ENCODE measurements around the gene MED22.
"Not testable (repeated sequence)": the region's sequence is repeated elsewhere in the genome, so short reads cannot be mapped to it uniquely, and the experiment has no call there.

Gene MED22

GRCh38 chr9:133333566-133333965 lies 14.4 kb downstream of the MED22 start:
- no peak for DNase-seq

- DNase-seq: no peak
Observed at GRCh38 chr9:133333011-133333410, 14.9 kb downstream of the MED22 start.

- no peak for DNase-seq
Observed at GRCh38 chr9:133332381-133332730, 15.6 kb downstream of the MED22 start.

GRCh38 chr9:133331641-133332380 lies 16.1 kb downstream of the MED22 start:
- no peak for DNase-seq

GRCh38 chr9:133331221-133331620 lies 16.7 kb downstream of the MED22 start:
- DNase-seq: no peak

GRCh38 chr9:133329306-133330156 lies 18.4 kb downstream of the MED22 start:
- peak; percentile 24 for DNase-seq

- DNase-seq: no peak
Observed at GRCh38 chr9:133327834-133328484, 20.0 kb downstream of the MED22 start.

- DNase-seq: not testable (repeated sequence)
Observed at GRCh38 chr9:133327021-133327420, 20.9 kb downstream of the MED22 start.

GRCh38 chr9:133323991-133324703 lies 23.8 kb downstream of the MED22 start:
- peak; percentile 22 for DNase-seq

- no peak for DNase-seq
Observed at GRCh38 chr9:133323211-133323610, 24.7 kb downstream of the MED22 start.

- no peak for DNase-seq
Observed at GRCh38 chr9:133322701-133323100, 25.2 kb downstream of the MED22 start.

- DNase-seq: no peak
Observed at GRCh38 chr9:133321411-133321935, 26.5 kb downstream of the MED22 start.

GRCh38 chr9:133320421-133320881 lies 27.5 kb downstream of the MED22 start:
- DNase-seq: peak; percentile 18

GRCh38 chr9:133317551-133317950 lies 30.4 kb downstream of the MED22 start:
- DNase-seq: not testable (repeated sequence)

- DNase-seq: no peak
Observed at GRCh38 chr9:133315997-133316396, 31.9 kb downstream of the MED22 start.

- DNase-seq: no peak
Observed at GRCh38 chr9:133309608-133310007, 38.3 kb downstream of the MED22 start.

- no peak for DNase-seq
Observed at GRCh38 chr9:133307301-133307700, 40.6 kb downstream of the MED22 start.

- peak; percentile 29 for DNase-seq
Observed at GRCh38 chr9:133306242-133307204, 41.4 kb downstream of the MED22 start.

- DNase-seq: no peak
Observed at GRCh38 chr9:133305731-133306130, 42.2 kb downstream of the MED22 start.

GRCh38 chr9:133304477-133305377 lies 43.2 kb downstream of the MED22 start:
- DNase-seq: no peak

Data from RPMI8226 (cell line).